ENCODE results near the gene OR7C2.

Gene OR7C2

GRCh38 chr19:14979476-14980255 is 38.4 kb downstream of the OR7C2 start, which contains the start of gene SLC1A6:
TSS of gene SLC1A6 (minus strand) at chr19:14979864. CDS start at chr19:14972910, 6,954 bp downstream.
- no peak for DNase-seq

GRCh38 chr19:14985133-14985532 is 43.8 kb downstream of the OR7C2 start:
- no peak for DNase-seq

Measured in NCI-H2227 treated with DMSO at 0.1 percent for 48 hours (cell line).